ENCODE results near the gene NUP37.

The NUP37 gene

DNA sequence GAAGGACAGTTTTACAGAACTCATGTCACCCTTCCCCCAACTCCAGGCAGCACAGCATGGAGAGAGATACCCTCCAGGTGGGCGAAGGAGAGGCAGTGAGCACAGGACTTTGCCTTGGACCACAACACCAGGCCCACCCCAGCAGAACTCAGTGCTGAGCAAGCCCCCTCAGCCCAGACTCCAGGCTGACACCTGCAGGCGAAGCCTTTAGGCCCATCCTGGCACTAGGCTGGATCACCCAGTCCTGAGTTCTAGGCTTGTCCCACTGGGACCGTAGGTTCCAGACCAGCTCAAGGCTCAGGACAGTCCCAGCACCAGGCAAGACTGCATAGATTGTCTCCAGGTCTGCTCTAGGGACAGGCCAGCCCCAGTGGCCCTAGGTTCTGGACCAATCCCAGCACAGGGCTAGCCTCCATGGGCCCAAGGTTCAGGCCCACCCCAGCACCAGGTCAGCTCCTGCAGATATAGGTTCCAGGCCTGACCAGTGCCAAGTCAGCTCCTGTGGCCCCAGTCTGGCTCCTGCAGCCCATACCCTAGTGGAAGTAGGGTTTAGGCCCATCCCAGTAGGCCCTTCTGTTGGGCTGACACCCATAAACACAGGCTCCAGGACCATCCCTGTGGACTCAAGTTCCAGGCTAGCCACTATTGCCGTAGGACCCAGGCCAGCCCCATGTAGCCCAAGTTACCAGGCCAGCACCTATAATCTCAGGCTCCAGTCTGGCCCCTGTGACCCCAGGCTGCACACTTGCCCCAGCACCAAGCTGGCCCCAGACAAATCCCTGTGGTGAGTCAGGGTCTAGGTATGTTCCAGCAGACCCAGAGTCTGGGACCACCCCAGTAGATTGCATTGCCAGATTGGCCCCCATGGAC is 67.5 kb downstream of the NUP37 start:
- Histone ChIP-seq H3K9me3 (ENCODE audit: control insufficient read depth, insufficient read depth, low read depth, low read length) (no peaks in the 10 kb centered on the region), H3K36me3 (ENCODE audit: control insufficient read depth in 2 of 2, insufficient read depth in 1 of 2, low read length in 2 of 2) (peaks cover 21 to 47% of the 10 kb centered on the region in 2 experiments), H3K4me3 (ENCODE audit: low read depth, low read length) (no peak overlapping the region), H3K27ac (ENCODE audit: extremely low read depth, low read depth, low read length) (no peak overlapping the region), H3K4me1 (ENCODE audit: control insufficient read depth, insufficient read depth, low read length) (no peaks in the 10 kb centered on the region)
- POLR2A ChIA-PET, result interaction anchor here (0.7 kb wide), 1 partner anchor 9 kb away, joined by 4 read pairs; the partner anchor contains the start of gene WASHC3
- CTCF ChIA-PET, result no interaction called here
- no peak for TF ChIP-seq ZNF830 (tag by site-specific recombination; IDR thresholded peaks at IDR 0.05; ENCODE audit: low read depth)
- TF ChIP-seq, protein P1, sequence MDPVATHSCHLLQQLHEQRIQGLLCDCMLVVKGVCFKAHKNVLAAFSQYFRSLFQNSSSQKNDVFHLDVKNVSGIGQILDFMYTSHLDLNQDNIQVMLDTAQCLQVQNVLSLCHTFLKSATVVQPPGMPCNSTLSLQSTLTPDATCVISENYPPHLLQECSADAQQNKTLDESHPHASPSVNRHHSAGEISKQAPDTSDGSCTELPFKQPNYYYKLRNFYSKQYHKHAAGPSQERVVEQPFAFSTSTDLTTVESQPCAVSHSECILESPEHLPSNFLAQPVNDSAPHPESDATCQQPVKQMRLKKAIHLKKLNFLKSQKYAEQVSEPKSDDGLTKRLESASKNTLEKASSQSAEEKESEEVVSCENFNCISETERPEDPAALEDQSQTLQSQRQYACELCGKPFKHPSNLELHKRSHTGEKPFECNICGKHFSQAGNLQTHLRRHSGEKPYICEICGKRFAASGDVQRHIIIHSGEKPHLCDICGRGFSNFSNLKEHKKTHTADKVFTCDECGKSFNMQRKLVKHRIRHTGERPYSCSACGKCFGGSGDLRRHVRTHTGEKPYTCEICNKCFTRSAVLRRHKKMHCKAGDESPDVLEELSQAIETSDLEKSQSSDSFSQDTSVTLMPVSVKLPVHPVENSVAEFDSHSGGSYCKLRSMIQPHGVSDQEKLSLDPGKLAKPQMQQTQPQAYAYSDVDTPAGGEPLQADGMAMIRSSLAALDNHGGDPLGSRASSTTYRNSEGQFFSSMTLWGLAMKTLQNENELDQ (tag by site-specific recombination; IDR thresholded peaks at IDR 0.05; ENCODE audit: low read depth), result no peak
- TF ChIP-seq ZBTB7A (tag by site-specific recombination; IDR thresholded peaks at IDR 0.05; ENCODE audit: low read depth), result no peak
- no peak for TF ChIP-seq ZNF114 (tag by site-specific recombination; IDR thresholded peaks at IDR 0.05)
- TF ChIP-seq ZNF610 (tag by site-specific recombination; IDR thresholded peaks at IDR 0.05; ENCODE audit: borderline replicate concordance), result no peak
- no peak for TF ChIP-seq ZNF76 (tag by site-specific recombination; IDR thresholded peaks at IDR 0.05; ENCODE audit: borderline replicate concordance, low read depth)
- no peak for TF ChIP-seq ZNF791 (tag by site-specific recombination; IDR thresholded peaks at IDR 0.05)
- TF ChIP-seq ZNF48 (tag by site-specific recombination; IDR thresholded peaks at IDR 0.05), result no peak
- TF ChIP-seq SP3 (tag by site-specific recombination; IDR thresholded peaks at IDR 0.05), result no peak
- TF ChIP-seq ZNF391 (tag by site-specific recombination; IDR thresholded peaks at IDR 0.05; ENCODE audit: borderline replicate concordance, low read depth), result no peak
- TF ChIP-seq ZNF544 (tag by site-specific recombination; IDR thresholded peaks at IDR 0.05), result no peak
- no peak for TF ChIP-seq ZNF211 (tag by site-specific recombination; IDR thresholded peaks at IDR 0.05; ENCODE audit: low read depth)
- no peak for TF ChIP-seq ZNF501 (tag by site-specific recombination; IDR thresholded peaks at IDR 0.05)
- TF ChIP-seq GLI4 (tag by site-specific recombination; IDR thresholded peaks at IDR 0.05), result no peak
- TF ChIP-seq ZNF175 (tag by site-specific recombination; IDR thresholded peaks at IDR 0.05), result no peak
- no peak for TF ChIP-seq ZNF221 (tag by site-specific recombination; IDR thresholded peaks at IDR 0.05; ENCODE audit: borderline replicate concordance)

- ChIA-PET POLR2A (interaction anchor here (0.7 kb wide), 1 partner anchor 10 kb away, joined by 4 read pairs; the partner anchor contains the start of gene WASHC3), CTCF (interaction anchor here (0.5 kb wide), 1 partner anchor 1466 kb away, joined by 3 read pairs; no protein-coding TSS in a partner anchor)
- no peak overlapping the region for H3K4me3 ChIP-seq (ENCODE audit: low read depth, low read length)
- no peak overlapping the region for H3K27ac ChIP-seq (ENCODE audit: extremely low read depth, low read depth, low read length)
- H3K36me3 ChIP-seq (ENCODE audit: control insufficient read depth in 2 of 2, insufficient read depth in 1 of 2, low read length in 2 of 2), result peaks cover 20 to 40% of the 10 kb centered on the region in 2 experiments
- H3K9me3 ChIP-seq (ENCODE audit: control insufficient read depth, insufficient read depth, low read depth, low read length), result no peaks in the 10 kb centered on the region
- H3K4me1 ChIP-seq (ENCODE audit: control insufficient read depth, insufficient read depth, low read length), result no peaks in the 10 kb centered on the region
- TF ChIP-seq CTCF (tag by site-specific recombination; IDR thresholded peaks at IDR 0.05) (no peak), ZNF747 (tag by site-specific recombination; IDR thresholded peaks at IDR 0.05) (no peak), GLIS1 (tag by site-specific recombination; IDR thresholded peaks at IDR 0.05) (no peak), ZNF23 (tag by site-specific recombination; IDR thresholded peaks at IDR 0.05; ENCODE audit: borderline replicate concordance) (no peak), ZNF654 (tag by site-specific recombination; IDR thresholded peaks at IDR 0.05; ENCODE audit: low read depth) (no peak), ZNF707 (tag by site-specific recombination; IDR thresholded peaks at IDR 0.05) (no peak), ZNF221 (tag by site-specific recombination; IDR thresholded peaks at IDR 0.05; ENCODE audit: borderline replicate concordance) (no peak), ZFP41 (tag by site-specific recombination; IDR thresholded peaks at IDR 0.05; ENCODE audit: borderline replicate concordance) (no peak), ZNF266 (tag by site-specific recombination; IDR thresholded peaks at IDR 0.05; ENCODE audit: low read depth) (no peak), ZNF311 (tag by site-specific recombination; IDR thresholded peaks at IDR 0.05; ENCODE audit: borderline replicate concordance) (no peak), ZNF677 (tag by site-specific recombination; IDR thresholded peaks at IDR 0.05) (no peak), ZNF248 (tag by site-specific recombination; IDR thresholded peaks at IDR 0.05) (no peak), ZNF792 (tag by site-specific recombination; IDR thresholded peaks at IDR 0.05) (no peak)
- TF ChIP-seq, protein P2, sequence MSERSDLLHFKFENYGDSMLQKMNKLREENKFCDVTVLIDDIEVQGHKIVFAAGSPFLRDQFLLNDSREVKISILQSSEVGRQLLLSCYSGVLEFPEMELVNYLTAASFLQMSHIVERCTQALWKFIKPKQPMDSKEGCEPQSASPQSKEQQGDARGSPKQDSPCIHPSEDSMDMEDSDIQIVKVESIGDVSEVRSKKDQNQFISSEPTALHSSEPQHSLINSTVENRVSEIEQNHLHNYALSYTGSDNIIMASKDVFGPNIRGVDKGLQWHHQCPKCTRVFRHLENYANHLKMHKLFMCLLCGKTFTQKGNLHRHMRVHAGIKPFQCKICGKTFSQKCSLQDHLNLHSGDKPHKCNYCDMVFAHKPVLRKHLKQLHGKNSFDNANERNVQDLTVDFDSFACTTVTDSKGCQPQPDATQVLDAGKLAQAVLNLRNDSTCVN (tag by site-specific recombination; optimal IDR thresholded peaks at IDR 0.05), result no peak
These were observed 68.4 kb downstream of the NUP37 start for GRCh38 chr12:102051431-102051965.
